Heart left ventricle (tissue), 13 donors: ENCODE results near the gene EARS2.

Experiments
- POLR2A ChIP-seq, 2 donors: fragments of 450-650 bp; IDR thresholded peaks; one replicate each; pipeline ENCODE4 v1.6.1; 2017; ENCODE audit warnings: antibody characterized with exemption in 2 of 2, mild to moderate bottlenecking in 2 of 2, moderate library complexity in 2 of 2
- TF ChIP-seq, protein P1 (sequence below), 12 donors: fragments of 200-600 bp; sonication (generic) in 4 of 12; IDR thresholded peaks; one replicate each; pipeline versions ENCODE4 v1.5.0 to v1.8.0; 2018 to 2022; ENCODE audit warnings: antibody characterized with exemption in 12 of 12, mild to moderate bottlenecking in 5 of 12
- donor health status: ischemic (EF 13 %, LVEDD 7.1; RV severe dilation, severe dysfunction).
- donor health status: DM: no; HTN: yes; CAD: no.
- donor health status: DM: no; HTN: no; CAD: no.
- donor health status: ischemic (EF 25% LVEDD 6.9; RV normal size, moderate dysfunction).
- donor health status: ischemic (EF 25% LVEDD 5.7; RV mildly dilated, moderate dysfunction).
- donor health status: ischemic (EF 35%, LVEDD 5.7; RV mildly dilated, moderate dysfunction).
- donor health status: nonischemic (EF 11% LVEDD 7.7; RV severe dilation, severe dysfunction).
- donor health status: DM: yes; HTN: yes; CAD: no.
- donor health status: PGD.
- donor health status: ischemic (EF 29% LVEDD 5.4; RV normal size, mild dysfunction).
- donor health status: nonischemic (EF 23%, LVEDD 6.1; RV moderate dilation, normal function).

DNA sequence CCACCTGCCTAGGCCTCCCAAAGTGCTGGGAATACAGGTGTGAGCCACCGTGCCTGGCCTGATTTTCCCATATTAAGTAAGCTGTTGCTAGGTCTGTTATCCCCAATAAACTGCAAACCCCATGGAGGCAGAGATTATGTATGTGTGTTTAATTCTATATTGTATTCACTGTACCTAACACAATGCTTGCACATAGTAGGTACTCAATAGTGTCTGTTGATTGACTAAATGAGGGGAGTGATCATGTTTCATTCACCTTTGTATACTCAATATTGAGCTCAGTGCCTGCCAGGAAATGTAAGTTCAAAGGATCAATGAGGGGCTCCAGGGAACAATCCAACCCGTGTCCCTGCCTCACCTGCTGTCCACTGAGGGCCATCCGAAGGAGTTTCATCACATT is 32.3 kb downstream of the EARS2 start:
- TF ChIP-seq, protein P1, sequence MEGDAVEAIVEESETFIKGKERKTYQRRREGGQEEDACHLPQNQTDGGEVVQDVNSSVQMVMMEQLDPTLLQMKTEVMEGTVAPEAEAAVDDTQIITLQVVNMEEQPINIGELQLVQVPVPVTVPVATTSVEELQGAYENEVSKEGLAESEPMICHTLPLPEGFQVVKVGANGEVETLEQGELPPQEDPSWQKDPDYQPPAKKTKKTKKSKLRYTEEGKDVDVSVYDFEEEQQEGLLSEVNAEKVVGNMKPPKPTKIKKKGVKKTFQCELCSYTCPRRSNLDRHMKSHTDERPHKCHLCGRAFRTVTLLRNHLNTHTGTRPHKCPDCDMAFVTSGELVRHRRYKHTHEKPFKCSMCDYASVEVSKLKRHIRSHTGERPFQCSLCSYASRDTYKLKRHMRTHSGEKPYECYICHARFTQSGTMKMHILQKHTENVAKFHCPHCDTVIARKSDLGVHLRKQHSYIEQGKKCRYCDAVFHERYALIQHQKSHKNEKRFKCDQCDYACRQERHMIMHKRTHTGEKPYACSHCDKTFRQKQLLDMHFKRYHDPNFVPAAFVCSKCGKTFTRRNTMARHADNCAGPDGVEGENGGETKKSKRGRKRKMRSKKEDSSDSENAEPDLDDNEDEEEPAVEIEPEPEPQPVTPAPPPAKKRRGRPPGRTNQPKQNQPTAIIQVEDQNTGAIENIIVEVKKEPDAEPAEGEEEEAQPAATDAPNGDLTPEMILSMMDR (IDR thresholded peaks at IDR 0.05), result no peak
- no peak for TF ChIP-seq POLR2A (IDR thresholded peaks at IDR 0.05)
